HepG2 (cell line): ENCODE results near the gene COL18A1. TPM values are rescaled to one million over a fixed set of nuclear protein-coding genes. Genes with fewer than 3 reads are reported as not detected.

Experiments
- GABPA ChIP-seq, 2 experiments: IDR thresholded peaks; 2 replicates each; pipeline ENCODE4 v1.6.1; 2011 to 2016; ENCODE audit warnings: low read depth in 2 of 2, low read length in 1 of 2, missing biosample characterization in 1 of 2, missing genetic modification characterization in 1 of 2
- GTF2F1 ChIP-seq: fragments of 150-350 bp; IDR thresholded peaks from 2 replicates; pipeline ENCODE4 v1.6.1; 2014; ENCODE audit warnings: low read length
- KDM3A ChIP-seq: IDR thresholded peaks from 2 replicates; pipeline ENCODE4 v1.6.1; 2018; ENCODE audit warnings: low read depth, missing compliant biosample characterization
- KLF15 ChIP-seq: sonication (generic); formaldehyde crosslinking; IDR thresholded peaks from 2 replicates; pipeline ENCODE4 v1.8.1; 2023; ENCODE audit warnings: borderline replicate concordance, mild to moderate bottlenecking, inconsistent platforms, missing genetic modification reagents, mixed read lengths
- NFAT5 ChIP-seq: sonication (generic); formaldehyde crosslinking; IDR thresholded peaks from 2 replicates; pipeline ENCODE4 v1.4.0; 2020; ENCODE audit warnings: missing genetic modification reagents
- PPARG ChIP-seq: conservative IDR thresholded peaks from 2 replicates; pipeline ENCODE4 v1.6.1; 2016; ENCODE audit warnings: missing biosample characterization, missing genetic modification reagents
- PRDM15 ChIP-seq: sonication (generic); formaldehyde crosslinking; IDR thresholded peaks from 2 replicates; pipeline ENCODE4 v1.4.0; 2020; ENCODE audit warnings: missing genetic modification reagents
- YEATS4 ChIP-seq: sonication (generic); formaldehyde crosslinking; IDR thresholded peaks from 2 replicates; pipeline ENCODE4 v1.4.0; 2020; ENCODE audit warnings: missing genetic modification reagents, borderline replicate concordance
- ZBTB37 ChIP-seq: sonication (generic); formaldehyde crosslinking; IDR thresholded peaks from 2 replicates; pipeline ENCODE4 v1.4.0; 2020; ENCODE audit warnings: mild to moderate bottlenecking, missing genetic modification reagents
- ZFP90 ChIP-seq: sonication (generic); formaldehyde crosslinking; IDR thresholded peaks from 2 replicates; pipeline ENCODE4 v1.8.0; 2022; ENCODE audit warnings: missing genetic modification reagents, mild to moderate bottlenecking, inconsistent platforms, borderline replicate concordance
- ZFYVE20 ChIP-seq: sonication (generic); formaldehyde crosslinking; IDR thresholded peaks from 2 replicates; pipeline ENCODE4 v1.8.0; 2023; ENCODE audit warnings: low read depth, mild to moderate bottlenecking, moderate library complexity, missing genetic modification reagents, borderline replicate concordance
- ZMAT3 ChIP-seq: sonication (generic); formaldehyde crosslinking; conservative IDR thresholded peaks from 2 replicates; pipeline ENCODE4 v1.7.0; 2021; ENCODE audit warnings: missing genetic modification reagents
- ZNF274 ChIP-seq: sonication (generic); formaldehyde crosslinking; IDR thresholded peaks from 2 replicates; pipeline ENCODE4 v1.5.1; 2020; ENCODE audit warnings: mild to moderate bottlenecking, missing genetic modification reagents
- ZNF34 ChIP-seq: sonication (generic); formaldehyde crosslinking; IDR thresholded peaks from 2 replicates; pipeline ENCODE4 v1.4.0; 2020; ENCODE audit warnings: mild to moderate bottlenecking, missing genetic modification reagents, borderline replicate concordance
- ZSCAN12 ChIP-seq: sonication (generic); formaldehyde crosslinking; IDR thresholded peaks from 2 replicates; pipeline ENCODE4 v1.9.0; 2021; ENCODE audit warnings: mild to moderate bottlenecking, missing genetic modification reagents
- polyA plus RNA-seq, 8 experiments: library from polyadenylated mRNA; depleted of rRNA in 3 of 8; stranded (reverse) in 7 of 8; unstranded in 1 of 8; fragments of >200 nt; fragmentation: Illumina TruSeq in 4 of 8; extraction: Trizol in 4 of 8; gene quantifications; 2 replicates each; pipeline versions ENCODE4 v1.2.1 to v1.2.3, GENCODE V29; 2011 to 2016; ENCODE audit warnings: low read depth in 4 of 8, missing spikeins in 1 of 8, mixed read lengths in 1 of 8; ENCODE audit not compliant: insufficient read depth in 1 of 8
- total RNA-seq, 5 experiments: library from RNA; depleted of rRNA; stranded (reverse); fragments of >200 nt; fragmentation: Illumina TruSeq; extraction: Trizol; gene quantifications; 2 replicates each; pipeline ENCODE4 v1.2.3, GENCODE V29; 2016; ENCODE audit warnings: low read depth in 1 of 5

COL18A1 gene
- total and polyA plus RNA-seq, 2 of the 13 experiments (the other 11 are each of a cell fraction or from before 2014, with no cell fraction given): 79.0 to 102 TPM

- TF ChIP-seq ZBTB37 (CRISPR knock-in tag) (peak; percentile 93; the same call in 1 of the 2 replicates), NFAT5 (peak; percentile 74), KLF15 (CRISPR knock-in tag) (peak; percentile 47; the same call in 1 of the 2 replicates), PPARG (CRISPR knock-in tag) (0 out of 2 replicates have a peak, but pooled peaks have one; percentile 37), ZMAT3 (CRISPR knock-in tag) (peak; percentile 98), ZNF34 (CRISPR knock-in tag) (peak; percentile 74; the same call in 1 of the 2 replicates), KDM3A (CRISPR knock-in tag) (peak; percentile 73), ZFYVE20 (CRISPR knock-in tag) (no peak), GTF2F1 (peak; percentile 54; the same call in 1 of the 2 replicates), ZNF274 (CRISPR knock-in tag) (peak; percentile 47; the same call in 1 of the 2 replicates), PRDM15 (CRISPR knock-in tag) (peak; percentile 66; the same call in 1 of the 2 replicates), ZSCAN12 (CRISPR knock-in tag) (0 out of 2 replicates have a peak, but pooled peaks have one; percentile 69), GABPA (IDR thresholded peaks at IDR 0.05; ENCODE audit: low read depth, low read length) (no peak), GABPA (CRISPR knock-in tag; IDR thresholded peaks at IDR 0.05; ENCODE audit: low read depth) (peak; percentile 60; the same call in 1 of the 2 replicates), ZFP90 (CRISPR knock-in tag) (peak; percentile 99), YEATS4 (CRISPR knock-in tag) (peak; percentile 70; the same call in 1 of the 2 replicates)
Measured at GRCh38 chr21:45427331-45428271, 22.6 kb downstream of the COL18A1 start (continued).
